VCaP (cell line): ENCODE measurements around the gene APOA1.
A peak's percentile ranks its signal among the peaks of the same experiment; 100 is the strongest.

Experiments
- H3K27ac ChIP-seq: fragments of 450-650 bp; 2 replicates; pipeline ENCODE4 v1.5.1; 2017
- TF ChIP-seq, protein P1 (sequence below): fragments of 450-650 bp; conservative IDR thresholded peaks from 2 replicates; pipeline ENCODE4 v1.5.1; 2017; ENCODE audit warnings: mild to moderate bottlenecking, moderate library complexity

Gene APOA1

DNA sequence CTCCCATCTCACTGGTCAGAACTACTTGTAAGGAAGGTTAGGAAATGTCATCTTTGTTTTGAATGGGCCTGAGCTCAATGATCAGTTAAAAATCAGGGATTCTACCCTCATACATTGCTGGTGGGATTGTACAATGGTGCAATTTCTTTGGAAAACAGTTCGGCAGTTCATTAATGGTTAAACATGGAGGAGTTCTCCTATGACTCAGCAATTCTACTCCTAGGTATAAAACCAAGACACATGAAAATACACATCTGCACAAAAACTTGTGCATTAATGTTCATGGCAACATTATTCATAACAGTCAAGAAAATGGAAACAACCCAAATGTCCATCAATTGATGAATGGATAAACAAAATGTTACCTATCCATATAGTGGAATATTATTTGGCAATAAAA lies 40.9 kb downstream of the APOA1 start:
- TF ChIP-seq, protein P1, sequence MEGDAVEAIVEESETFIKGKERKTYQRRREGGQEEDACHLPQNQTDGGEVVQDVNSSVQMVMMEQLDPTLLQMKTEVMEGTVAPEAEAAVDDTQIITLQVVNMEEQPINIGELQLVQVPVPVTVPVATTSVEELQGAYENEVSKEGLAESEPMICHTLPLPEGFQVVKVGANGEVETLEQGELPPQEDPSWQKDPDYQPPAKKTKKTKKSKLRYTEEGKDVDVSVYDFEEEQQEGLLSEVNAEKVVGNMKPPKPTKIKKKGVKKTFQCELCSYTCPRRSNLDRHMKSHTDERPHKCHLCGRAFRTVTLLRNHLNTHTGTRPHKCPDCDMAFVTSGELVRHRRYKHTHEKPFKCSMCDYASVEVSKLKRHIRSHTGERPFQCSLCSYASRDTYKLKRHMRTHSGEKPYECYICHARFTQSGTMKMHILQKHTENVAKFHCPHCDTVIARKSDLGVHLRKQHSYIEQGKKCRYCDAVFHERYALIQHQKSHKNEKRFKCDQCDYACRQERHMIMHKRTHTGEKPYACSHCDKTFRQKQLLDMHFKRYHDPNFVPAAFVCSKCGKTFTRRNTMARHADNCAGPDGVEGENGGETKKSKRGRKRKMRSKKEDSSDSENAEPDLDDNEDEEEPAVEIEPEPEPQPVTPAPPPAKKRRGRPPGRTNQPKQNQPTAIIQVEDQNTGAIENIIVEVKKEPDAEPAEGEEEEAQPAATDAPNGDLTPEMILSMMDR = no peak
- H3K27ac ChIP-seq = no peak overlapping the region

DNA sequence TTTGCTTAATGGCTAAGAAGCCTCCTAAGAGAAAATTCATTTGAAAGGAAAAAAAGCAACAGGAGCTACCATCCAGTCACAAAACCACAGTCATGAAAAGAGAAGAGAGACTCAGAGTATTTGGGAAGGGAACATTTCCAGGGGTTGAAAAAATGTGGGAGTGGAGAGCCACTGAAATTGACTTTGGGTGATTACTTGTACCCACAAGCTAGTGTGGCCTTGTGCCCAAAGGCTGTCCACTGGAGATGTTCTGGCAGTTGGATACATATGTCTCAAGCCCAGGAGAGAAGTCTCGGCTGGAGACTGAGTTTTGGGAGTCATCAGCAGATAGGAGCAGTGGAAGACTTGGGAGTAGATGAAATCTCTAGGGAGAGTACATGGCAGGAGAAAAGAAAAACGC lies 42.6 kb downstream of the APOA1 start:
- TF ChIP-seq, protein P1 = no peak
- H3K27ac ChIP-seq = no peak overlapping the region

DNA sequence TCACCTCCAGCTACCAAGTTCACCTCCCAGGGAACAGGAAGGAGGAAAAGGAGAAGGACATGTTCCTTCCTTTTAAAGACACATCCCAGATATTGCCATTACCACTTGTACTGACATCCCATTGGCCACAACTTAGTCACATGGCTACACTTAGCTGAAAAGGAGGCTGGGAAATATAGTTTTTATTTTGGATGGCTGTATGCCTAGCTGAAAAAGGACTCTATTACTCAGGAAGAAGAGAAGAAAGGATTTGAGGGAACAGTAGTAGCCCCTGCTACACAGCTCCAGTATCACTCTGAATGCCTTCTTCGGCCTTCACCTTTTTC lies 43.7 kb downstream of the APOA1 start:
- no peak overlapping the region for H3K27ac ChIP-seq
- TF ChIP-seq, protein P1 = no peak

DNA sequence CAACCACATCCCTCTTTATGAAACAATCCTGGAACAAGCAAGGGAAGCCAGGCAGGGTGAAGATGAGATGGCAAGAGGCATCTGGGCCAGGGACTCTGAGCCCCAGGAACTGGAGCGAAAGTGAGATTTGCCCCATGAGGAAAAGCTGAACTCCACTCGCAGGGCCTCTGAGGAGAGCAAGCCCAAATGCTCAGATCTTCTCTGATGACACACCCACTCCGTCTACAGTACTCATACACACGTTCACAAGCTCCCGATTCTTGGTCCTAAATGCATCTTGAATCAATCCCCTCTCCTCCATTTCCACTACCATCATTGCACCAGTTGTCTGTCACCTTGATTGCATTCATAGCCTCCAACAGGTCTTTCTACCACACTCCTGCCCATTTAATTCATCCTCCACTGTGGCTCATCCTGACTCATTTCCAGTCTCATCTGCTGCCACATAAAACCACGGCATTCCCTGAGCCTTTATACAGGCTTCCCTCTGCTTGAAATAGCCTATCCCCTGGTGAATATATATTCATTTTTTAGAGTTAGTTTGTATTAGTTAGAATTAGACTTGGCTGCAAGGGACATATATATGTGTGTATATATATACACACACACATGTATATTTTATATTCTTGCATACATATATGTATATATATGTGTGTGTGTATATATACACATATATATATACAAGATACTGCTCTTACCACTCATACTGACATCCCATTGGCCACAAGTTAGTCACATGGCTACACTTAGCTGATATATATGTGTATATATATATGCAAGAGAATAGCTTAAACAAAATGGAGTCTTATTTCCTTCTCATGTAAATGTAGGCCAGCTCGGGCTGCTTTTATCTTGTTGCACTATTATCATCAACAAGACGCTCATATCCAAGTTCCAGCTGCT lies 44.3 kb downstream of the APOA1 start:
- TF ChIP-seq, protein P1 = no peak
- H3K27ac ChIP-seq = no peak overlapping the region

DNA sequence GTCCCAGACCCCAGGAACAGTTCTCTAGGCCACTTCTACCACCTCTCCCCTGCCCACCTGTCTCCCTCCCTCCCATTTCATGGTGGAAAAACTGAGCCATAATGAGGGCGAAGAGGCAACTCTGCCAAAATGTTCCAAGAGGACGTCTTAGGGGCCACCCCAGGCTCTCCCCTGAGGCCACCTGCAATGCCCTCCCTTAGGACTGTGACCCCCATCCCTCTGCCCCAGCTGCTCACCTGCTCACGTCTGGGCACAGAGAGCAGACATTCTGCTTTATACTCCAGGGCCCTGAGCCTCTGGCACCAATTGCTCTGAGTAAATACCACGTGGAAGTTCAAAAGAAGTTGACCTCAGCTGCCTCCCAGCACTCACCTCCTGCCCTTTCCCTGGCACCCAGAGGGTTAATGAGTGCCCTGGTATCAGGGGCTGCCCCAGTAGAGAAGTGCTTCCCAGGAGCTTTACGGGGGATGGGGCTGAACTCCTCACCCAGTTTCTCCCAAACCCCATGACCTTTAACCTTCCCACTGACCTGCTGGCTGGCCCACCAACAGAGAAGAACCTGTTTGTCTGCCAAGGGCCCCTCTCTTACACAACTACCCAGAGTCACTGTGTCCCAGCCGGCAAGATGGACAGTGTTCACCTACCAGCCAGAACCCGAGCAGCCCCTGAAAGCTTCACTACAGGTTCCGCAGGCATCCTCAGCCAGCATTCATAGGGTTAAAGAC lies 45.1 kb downstream of the APOA1 start:
- no peak overlapping the region for H3K27ac ChIP-seq

DNA sequence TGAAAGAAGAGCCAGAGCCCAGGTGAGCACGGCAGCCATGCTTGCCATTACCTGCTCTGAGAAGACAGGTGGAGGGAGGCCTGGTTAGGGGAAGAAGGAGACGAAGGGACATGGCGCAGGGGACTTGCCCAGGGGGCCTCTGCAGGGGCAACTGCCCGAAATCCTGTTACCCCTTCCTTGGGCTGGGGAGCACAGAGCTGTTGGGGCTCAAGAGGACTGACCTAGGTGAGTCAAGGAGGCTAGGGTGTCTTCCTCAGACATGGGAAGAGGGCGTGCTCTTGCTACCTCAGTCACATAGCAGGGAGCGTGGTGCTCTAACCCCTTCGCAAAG lies 45.6 kb downstream of the APOA1 start, which contains the start of gene APOA5:
Gene APOA5, minus strand, starts transcription at position 67 of the 331 bp plus-strand sequence. Its CDS starts 19 bp downstream, at position 48.
- TF ChIP-seq, protein P1 = no peak
- no peak within 1 kb of the TSS; the same call in 1 of the 2 replicates for H3K27ac ChIP-seq

More for the DNA sequence above, 45.1 kb downstream of the APOA1 start:
- TF ChIP-seq, protein P1 = no peak

DNA sequence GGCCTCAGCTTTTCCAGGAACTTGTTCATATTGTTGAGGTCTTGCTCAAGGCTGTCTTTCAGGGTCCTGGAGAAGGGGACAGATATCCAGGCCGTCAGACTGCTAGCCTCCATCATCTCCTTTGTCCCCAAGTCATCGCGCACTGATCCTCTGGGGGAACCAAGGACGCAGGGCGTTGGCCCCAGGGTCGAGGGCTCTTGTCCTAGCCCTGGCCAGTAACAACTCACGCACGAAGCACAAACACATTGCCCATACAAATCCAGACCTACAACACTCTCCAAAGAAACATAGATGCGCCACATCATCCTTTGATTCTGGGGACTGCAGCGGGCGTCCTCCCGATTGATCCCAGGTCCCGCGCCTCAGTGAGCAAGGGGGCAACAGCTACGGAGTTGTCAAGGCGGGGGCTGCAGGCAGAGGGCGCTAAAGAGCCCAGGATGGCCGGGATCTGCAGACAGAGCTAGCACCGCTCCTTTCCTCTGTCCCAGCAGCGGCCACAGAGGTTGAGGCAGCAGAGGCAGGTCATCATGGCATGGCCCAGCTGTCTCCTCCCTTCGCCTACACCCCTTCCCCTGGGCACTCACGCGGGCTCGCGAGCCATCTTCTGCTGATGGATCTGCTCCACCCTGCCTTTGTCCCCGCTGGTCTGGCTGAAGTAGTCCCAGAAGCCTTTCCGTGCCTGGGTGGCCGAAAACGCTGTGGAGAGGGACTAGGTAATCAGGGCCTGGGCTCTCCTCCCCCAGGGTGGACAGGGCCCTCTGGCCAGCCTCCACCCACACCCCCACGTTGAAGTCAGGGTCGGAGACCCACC lies 46.2 kb downstream of the APOA1 start:
- TF ChIP-seq, protein P1 = peak; percentile 89

More for the DNA sequence above, 46.2 kb downstream of the APOA1 start:
- H3K27ac ChIP-seq = no peak overlapping the region; the same call in 1 of the 2 replicates
